SK-N-SH (cell line): Measurements from ENCODE around the gene UMOD.

ENCODE experiments used
- EP300 ChIP-seq, 2 experiments: IDR thresholded peaks; 2 replicates each; pipeline versions ENCODE4 v1.4.0 to v1.6.1; 2012; ENCODE audit warnings: borderline replicate concordance in 1 of 2, low read depth in 1 of 2, low read length in 1 of 2
- EZH2phosphoT487 ChIP-seq: fragments of 200-600 bp; sonication (generic); IDR thresholded peaks from 2 replicates; pipeline ENCODE4 v1.6.1; 2017; ENCODE audit warnings: low read depth, mixed run types, mild to moderate bottlenecking, antibody characterized with exemption, moderate library complexity, borderline replicate concordance
- POLR2AphosphoS5 ChIP-seq: IDR thresholded peaks from 2 replicates; pipeline ENCODE4 v1.6.1; 2012; ENCODE audit warnings: low read depth, low read length
- RCOR1 ChIP-seq: fragments of 150-350 bp; IDR thresholded peaks from 2 replicates; pipeline ENCODE4 v1.6.1; 2017; ENCODE audit warnings: antibody characterized with exemption, low read length
- SIN3A ChIP-seq: IDR thresholded peaks from 2 replicates; pipeline ENCODE4 v1.6.1; 2012; ENCODE audit warnings: low read depth, mild to moderate bottlenecking, low read length, moderate library complexity, borderline replicate concordance
- TCF12 ChIP-seq: IDR thresholded peaks from 2 replicates; pipeline ENCODE4 v1.4.0; 2012
- TF ChIP-seq, protein P1 (sequence below): fragments of 200-600 bp; sonication (generic); IDR thresholded peaks from 2 replicates; pipeline ENCODE4 v1.6.1; 2017; ENCODE audit warnings: antibody characterized with exemption, mild to moderate bottlenecking, moderate library complexity

DNA sequence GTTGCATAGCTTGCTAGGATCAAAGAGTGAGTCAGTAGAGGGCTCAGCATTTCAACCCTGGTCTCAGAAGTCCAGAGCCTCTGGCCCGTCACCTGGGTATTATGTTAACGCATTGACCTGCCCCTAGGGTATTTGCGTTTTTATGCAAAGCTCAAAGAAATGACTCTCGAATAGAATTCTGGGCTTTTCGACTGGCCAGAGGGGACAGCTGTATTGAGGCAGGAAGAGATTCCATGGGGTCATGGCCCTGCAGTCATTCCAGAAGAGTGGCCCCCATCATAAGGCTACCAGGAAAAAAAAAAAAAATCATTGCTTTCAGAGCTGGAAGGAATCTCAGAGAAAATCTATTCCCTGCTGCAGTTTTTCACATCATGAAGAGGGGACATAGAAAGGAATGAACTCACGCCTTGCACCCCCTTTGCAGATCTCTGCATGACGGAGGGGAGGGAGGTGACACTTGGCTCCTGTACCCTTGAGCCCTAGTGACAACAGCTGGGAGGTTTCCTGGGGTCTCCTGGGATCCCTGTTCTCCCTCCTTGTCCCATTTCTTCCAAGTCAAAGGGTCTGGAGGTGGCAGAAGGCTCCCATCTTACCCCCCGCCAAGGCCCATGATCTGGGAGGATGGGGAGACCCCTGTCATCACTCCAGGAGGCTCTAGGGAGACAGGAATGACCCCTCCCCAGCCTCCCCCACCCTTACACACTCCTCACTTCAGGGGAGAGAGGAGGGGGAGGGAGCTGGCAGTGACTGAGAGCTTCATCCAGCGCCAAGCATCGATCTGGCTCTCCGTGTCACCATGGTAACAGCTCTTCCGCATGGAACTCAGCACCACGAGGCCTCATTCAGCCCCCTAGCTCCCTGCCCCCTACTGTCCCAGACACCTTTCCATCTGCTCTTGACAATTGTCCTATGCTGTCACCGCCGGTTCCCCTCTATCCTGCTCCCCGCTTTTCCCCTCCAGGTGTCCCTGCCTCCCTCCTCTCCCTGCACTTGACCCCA, 61.0 kb downstream of the UMOD start:
- TF ChIP-seq, protein P1, sequence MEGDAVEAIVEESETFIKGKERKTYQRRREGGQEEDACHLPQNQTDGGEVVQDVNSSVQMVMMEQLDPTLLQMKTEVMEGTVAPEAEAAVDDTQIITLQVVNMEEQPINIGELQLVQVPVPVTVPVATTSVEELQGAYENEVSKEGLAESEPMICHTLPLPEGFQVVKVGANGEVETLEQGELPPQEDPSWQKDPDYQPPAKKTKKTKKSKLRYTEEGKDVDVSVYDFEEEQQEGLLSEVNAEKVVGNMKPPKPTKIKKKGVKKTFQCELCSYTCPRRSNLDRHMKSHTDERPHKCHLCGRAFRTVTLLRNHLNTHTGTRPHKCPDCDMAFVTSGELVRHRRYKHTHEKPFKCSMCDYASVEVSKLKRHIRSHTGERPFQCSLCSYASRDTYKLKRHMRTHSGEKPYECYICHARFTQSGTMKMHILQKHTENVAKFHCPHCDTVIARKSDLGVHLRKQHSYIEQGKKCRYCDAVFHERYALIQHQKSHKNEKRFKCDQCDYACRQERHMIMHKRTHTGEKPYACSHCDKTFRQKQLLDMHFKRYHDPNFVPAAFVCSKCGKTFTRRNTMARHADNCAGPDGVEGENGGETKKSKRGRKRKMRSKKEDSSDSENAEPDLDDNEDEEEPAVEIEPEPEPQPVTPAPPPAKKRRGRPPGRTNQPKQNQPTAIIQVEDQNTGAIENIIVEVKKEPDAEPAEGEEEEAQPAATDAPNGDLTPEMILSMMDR = no peak
- TF ChIP-seq SIN3A (no peak), POLR2AphosphoS5 (no peak), RCOR1 (no peak), EP300 (IDR thresholded peaks at IDR 0.05; ENCODE audit: borderline replicate concordance in 1 of 2, low read depth in 1 of 2, low read length in 1 of 2) (no peak), EZH2phosphoT487 (no peak), TCF12 (no peak)
